SK-N-SH treated with all-trans-retinoic acid at 6 μM for 48 hours (cell line): ENCODE data around the gene LRFN2.

Source experiments
- ATAC-seq: fragments of 200-7000 bp; cut with Tn5 transposase; 3 replicates; pipeline ENCODE4 v1.9.1; 2020; ENCODE audit warnings: mild to moderate bottlenecking, moderate library complexity
- ARNTL ChIP-seq: fragments of 450-650 bp; formaldehyde crosslinking; IDR thresholded peaks from 2 replicates; pipeline ENCODE4 v1.5.0; 2020; ENCODE audit warnings: low read depth, mild to moderate bottlenecking, moderate library complexity, borderline replicate concordance
- BACH2 ChIP-seq: fragments of 250-450 bp; sonication (Bioruptor Pico); IDR thresholded peaks from 2 replicates; pipeline ENCODE4 v1.9.0; 2021; ENCODE audit warnings: mild to moderate bottlenecking, borderline replicate concordance
- CREB5 ChIP-seq: fragments of 250-450 bp; sonication (Bioruptor Pico); IDR thresholded peaks from 2 replicates; pipeline ENCODE4 v1.5.1; 2020; ENCODE audit warnings: low read depth, mild to moderate bottlenecking, moderate library complexity
- CSDC2 ChIP-seq: fragments of 250-450 bp; sonication (Bioruptor Pico); IDR thresholded peaks from 2 replicates; pipeline ENCODE4 v1.5.0; 2020; ENCODE audit warnings: mild to moderate bottlenecking, moderate library complexity
- CSRNP3 ChIP-seq: fragments of 250-450 bp; sonication (Bioruptor Pico); IDR thresholded peaks from 2 replicates; pipeline ENCODE4 v1.5.1; 2021; ENCODE audit warnings: mild to moderate bottlenecking, moderate library complexity
- GLIS3 ChIP-seq: fragments of 250-450 bp; sonication (Bioruptor Pico); IDR thresholded peaks from 2 replicates; pipeline ENCODE4 v1.5.0; 2020; ENCODE audit warnings: mild to moderate bottlenecking, moderate library complexity
- ISL1 ChIP-seq: fragments of 250-450 bp; sonication (Bioruptor Pico); IDR thresholded peaks from 2 replicates; pipeline ENCODE4 v2.1.2; 2022; ENCODE audit warnings: mild to moderate bottlenecking, moderate library complexity
- OSR1 ChIP-seq: fragments of 250-450 bp; sonication (Bioruptor Pico); IDR thresholded peaks from 2 replicates; pipeline ENCODE4 v1.8.0; 2022; ENCODE audit warnings: moderate library complexity, mild to moderate bottlenecking, inconsistent platforms
- PPARA ChIP-seq: fragments of 250-450 bp; sonication (Bioruptor Pico); IDR thresholded peaks from 2 replicates; pipeline ENCODE4 v1.5.0; 2020; ENCODE audit warnings: mild to moderate bottlenecking, borderline replicate concordance
- RARB ChIP-seq: fragments of 250-450 bp; sonication (Bioruptor Pico); IDR thresholded peaks from 2 replicates; pipeline ENCODE4 v1.8.0; 2021; ENCODE audit warnings: mild to moderate bottlenecking, moderate library complexity
- SNAI2 ChIP-seq: fragments of 250-450 bp; sonication (Bioruptor Pico); IDR thresholded peaks from 2 replicates; pipeline ENCODE4 v1.5.0; 2020; ENCODE audit warnings: mild to moderate bottlenecking, moderate library complexity
- TCF4 ChIP-seq: fragments of 250-450 bp; sonication (Bioruptor Pico); IDR thresholded peaks from 2 replicates; pipeline ENCODE4 v1.8.0; 2021; ENCODE audit warnings: mild to moderate bottlenecking, moderate library complexity, borderline replicate concordance
- TOX ChIP-seq: fragments of 250-450 bp; sonication (Bioruptor Pico); IDR thresholded peaks from 2 replicates; pipeline ENCODE4 v1.8.0; 2021; ENCODE audit warnings: mild to moderate bottlenecking, moderate library complexity, borderline replicate concordance
- ZC3H10 ChIP-seq: fragments of 250-450 bp; sonication (Bioruptor Pico); IDR thresholded peaks from 2 replicates; pipeline ENCODE4 v1.5.1; 2021; ENCODE audit warnings: mild to moderate bottlenecking, moderate library complexity
- ZFP3 ChIP-seq: fragments of 250-450 bp; sonication (Bioruptor Pico); IDR thresholded peaks from 2 replicates; pipeline ENCODE4 v1.5.0; 2020; ENCODE audit warnings: mild to moderate bottlenecking, moderate library complexity
- ZFP30 ChIP-seq: fragments of 450-650 bp; formaldehyde crosslinking; IDR thresholded peaks from 2 replicates; pipeline ENCODE4 v1.5.0; 2022; ENCODE audit warnings: mild to moderate bottlenecking, moderate library complexity
- ZNF565 ChIP-seq: fragments of 450-650 bp; formaldehyde crosslinking; conservative IDR thresholded peaks from 2 replicates; pipeline ENCODE4 v1.5.0; 2020; ENCODE audit warnings: low read depth, mild to moderate bottlenecking, moderate library complexity
- ZNF70 ChIP-seq: fragments of 450-650 bp; formaldehyde crosslinking; IDR thresholded peaks from 2 replicates; pipeline ENCODE4 v1.5.0; 2020; ENCODE audit warnings: mild to moderate bottlenecking, moderate library complexity
- ZNF8 ChIP-seq: fragments of 450-650 bp; formaldehyde crosslinking; IDR thresholded peaks from 2 replicates; pipeline ENCODE4 v1.5.0; 2020; ENCODE audit warnings: mild to moderate bottlenecking, moderate library complexity
- TF ChIP-seq, protein P1 (sequence below): fragments of 250-450 bp; sonication (Bioruptor Pico); IDR thresholded peaks from 2 replicates; pipeline ENCODE4 v1.5.0; 2020; ENCODE audit warnings: mild to moderate bottlenecking, moderate library complexity
- TF ChIP-seq, protein P2 (sequence below): fragments of 250-450 bp; sonication (Bioruptor Pico); IDR thresholded peaks from 2 replicates; pipeline ENCODE4 v1.8.0; 2021; ENCODE audit warnings: low read depth, mild to moderate bottlenecking, moderate library complexity, borderline replicate concordance
- TF ChIP-seq, protein P3 (sequence below): fragments of 250-450 bp; sonication (Bioruptor Pico); IDR thresholded peaks from 2 replicates; pipeline ENCODE4 v1.8.0; 2020; ENCODE audit warnings: mild to moderate bottlenecking, moderate library complexity, borderline replicate concordance

Gene LRFN2

GRCh38 chr6:40529919-40530318 is 57.2 kb downstream of the LRFN2 start:
- no peak for ATAC-seq
- no peak for TF ChIP-seq BACH2 (CRISPR knock-in tag)
- no peak for TF ChIP-seq ARNTL (CRISPR knock-in tag)
- no peak for TF ChIP-seq TCF4 (CRISPR knock-in tag)
- TF ChIP-seq ZC3H10 (CRISPR knock-in tag), result no peak
- TF ChIP-seq, protein P1, sequence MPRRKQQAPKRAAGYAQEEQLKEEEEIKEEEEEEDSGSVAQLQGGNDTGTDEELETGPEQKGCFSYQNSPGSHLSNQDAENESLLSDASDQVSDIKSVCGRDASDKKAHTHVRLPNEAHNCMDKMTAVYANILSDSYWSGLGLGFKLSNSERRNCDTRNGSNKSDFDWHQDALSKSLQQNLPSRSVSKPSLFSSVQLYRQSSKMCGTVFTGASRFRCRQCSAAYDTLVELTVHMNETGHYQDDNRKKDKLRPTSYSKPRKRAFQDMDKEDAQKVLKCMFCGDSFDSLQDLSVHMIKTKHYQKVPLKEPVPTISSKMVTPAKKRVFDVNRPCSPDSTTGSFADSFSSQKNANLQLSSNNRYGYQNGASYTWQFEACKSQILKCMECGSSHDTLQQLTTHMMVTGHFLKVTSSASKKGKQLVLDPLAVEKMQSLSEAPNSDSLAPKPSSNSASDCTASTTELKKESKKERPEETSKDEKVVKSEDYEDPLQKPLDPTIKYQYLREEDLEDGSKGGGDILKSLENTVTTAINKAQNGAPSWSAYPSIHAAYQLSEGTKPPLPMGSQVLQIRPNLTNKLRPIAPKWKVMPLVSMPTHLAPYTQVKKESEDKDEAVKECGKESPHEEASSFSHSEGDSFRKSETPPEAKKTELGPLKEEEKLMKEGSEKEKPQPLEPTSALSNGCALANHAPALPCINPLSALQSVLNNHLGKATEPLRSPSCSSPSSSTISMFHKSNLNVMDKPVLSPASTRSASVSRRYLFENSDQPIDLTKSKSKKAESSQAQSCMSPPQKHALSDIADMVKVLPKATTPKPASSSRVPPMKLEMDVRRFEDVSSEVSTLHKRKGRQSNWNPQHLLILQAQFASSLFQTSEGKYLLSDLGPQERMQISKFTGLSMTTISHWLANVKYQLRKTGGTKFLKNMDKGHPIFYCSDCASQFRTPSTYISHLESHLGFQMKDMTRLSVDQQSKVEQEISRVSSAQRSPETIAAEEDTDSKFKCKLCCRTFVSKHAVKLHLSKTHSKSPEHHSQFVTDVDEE (CRISPR knock-in tag), result no peak
- TF ChIP-seq ZNF565 (CRISPR knock-in tag), result no peak
- TF ChIP-seq ZNF70 (CRISPR knock-in tag), result no peak
- no peak for TF ChIP-seq GLIS3 (CRISPR knock-in tag)
- no peak for TF ChIP-seq ZNF8
- no peak for TF ChIP-seq SNAI2 (CRISPR knock-in tag)

DNA sequence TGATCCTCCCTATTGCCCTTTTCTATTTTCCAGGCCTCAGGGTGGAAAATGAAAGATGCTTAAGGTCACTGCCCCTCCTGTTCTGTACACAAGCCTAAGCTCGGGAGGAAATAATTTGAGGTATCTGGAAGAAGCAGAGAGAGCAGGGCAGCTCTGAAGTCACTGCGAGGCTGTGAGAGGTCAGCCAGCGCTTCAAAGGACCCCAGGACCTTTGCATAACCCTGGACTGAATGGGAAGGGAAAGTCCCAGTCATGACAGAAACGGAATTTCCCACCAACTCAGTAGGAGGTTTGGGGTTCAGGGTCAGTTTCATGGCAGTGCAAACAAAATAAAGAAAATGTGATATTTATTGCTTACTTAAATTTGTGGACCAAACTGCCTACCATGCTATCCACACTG is 58.1 kb downstream of the LRFN2 start:
- no peak for ATAC-seq

More for the DNA sequence above, 58.1 kb downstream of the LRFN2 start:
- TF ChIP-seq RARB (CRISPR knock-in tag) (no peak), GLIS3 (CRISPR knock-in tag) (no peak), CREB5 (CRISPR knock-in tag) (no peak), PPARA (no peak), TCF4 (CRISPR knock-in tag) (no peak), ZNF70 (CRISPR knock-in tag) (no peak), ISL1 (CRISPR knock-in tag) (no peak), CSDC2 (CRISPR knock-in tag) (no peak), BACH2 (CRISPR knock-in tag) (no peak), TOX (CRISPR knock-in tag) (no peak), ZNF8 (no peak), OSR1 (no peak), SNAI2 (CRISPR knock-in tag) (no peak), ZFP30 (no peak), ZFP3 (CRISPR knock-in tag) (no peak), CSRNP3 (CRISPR knock-in tag) (no peak), ARNTL (CRISPR knock-in tag) (no peak)
- TF ChIP-seq, protein P2, sequence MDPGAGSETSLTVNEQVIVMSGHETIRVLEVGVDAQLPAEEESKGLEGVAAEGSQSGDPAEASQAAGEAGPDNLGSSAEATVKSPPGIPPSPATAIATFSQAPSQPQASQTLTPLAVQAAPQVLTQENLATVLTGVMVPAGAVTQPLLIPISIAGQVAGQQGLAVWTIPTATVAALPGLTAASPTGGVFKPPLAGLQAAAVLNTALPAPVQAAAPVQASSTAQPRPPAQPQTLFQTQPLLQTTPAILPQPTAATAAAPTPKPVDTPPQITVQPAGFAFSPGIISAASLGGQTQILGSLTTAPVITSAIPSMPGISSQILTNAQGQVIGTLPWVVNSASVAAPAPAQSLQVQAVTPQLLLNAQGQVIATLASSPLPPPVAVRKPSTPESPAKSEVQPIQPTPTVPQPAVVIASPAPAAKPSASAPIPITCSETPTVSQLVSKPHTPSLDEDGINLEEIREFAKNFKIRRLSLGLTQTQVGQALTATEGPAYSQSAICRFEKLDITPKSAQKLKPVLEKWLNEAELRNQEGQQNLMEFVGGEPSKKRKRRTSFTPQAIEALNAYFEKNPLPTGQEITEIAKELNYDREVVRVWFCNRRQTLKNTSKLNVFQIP (CRISPR knock-in tag), result no peak
- TF ChIP-seq, protein P3, sequence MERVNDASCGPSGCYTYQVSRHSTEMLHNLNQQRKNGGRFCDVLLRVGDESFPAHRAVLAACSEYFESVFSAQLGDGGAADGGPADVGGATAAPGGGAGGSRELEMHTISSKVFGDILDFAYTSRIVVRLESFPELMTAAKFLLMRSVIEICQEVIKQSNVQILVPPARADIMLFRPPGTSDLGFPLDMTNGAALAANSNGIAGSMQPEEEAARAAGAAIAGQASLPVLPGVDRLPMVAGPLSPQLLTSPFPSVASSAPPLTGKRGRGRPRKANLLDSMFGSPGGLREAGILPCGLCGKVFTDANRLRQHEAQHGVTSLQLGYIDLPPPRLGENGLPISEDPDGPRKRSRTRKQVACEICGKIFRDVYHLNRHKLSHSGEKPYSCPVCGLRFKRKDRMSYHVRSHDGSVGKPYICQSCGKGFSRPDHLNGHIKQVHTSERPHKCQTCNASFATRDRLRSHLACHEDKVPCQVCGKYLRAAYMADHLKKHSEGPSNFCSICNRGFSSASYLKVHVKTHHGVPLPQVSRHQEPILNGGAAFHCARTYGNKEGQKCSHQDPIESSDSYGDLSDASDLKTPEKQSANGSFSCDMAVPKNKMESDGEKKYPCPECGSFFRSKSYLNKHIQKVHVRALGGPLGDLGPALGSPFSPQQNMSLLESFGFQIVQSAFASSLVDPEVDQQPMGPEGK (CRISPR knock-in tag), result no peak
